GM21786 (cell line): ENCODE data around the gene RASA1.

Experiments
- ATAC-seq: cut with Tn5 transposase; IDR thresholded peaks from one replicate; pipeline ENCODE4 v1.9.1; 2021; ENCODE audit not compliant: unreplicated experiment

RASA1 gene

GRCh38 chr5:87438231-87438630 is 170.5 kb downstream of the RASA1 start:
- ATAC-seq = no peak
